Measurements from ENCODE around the gene TACC2.

The TACC2 gene

DNA sequence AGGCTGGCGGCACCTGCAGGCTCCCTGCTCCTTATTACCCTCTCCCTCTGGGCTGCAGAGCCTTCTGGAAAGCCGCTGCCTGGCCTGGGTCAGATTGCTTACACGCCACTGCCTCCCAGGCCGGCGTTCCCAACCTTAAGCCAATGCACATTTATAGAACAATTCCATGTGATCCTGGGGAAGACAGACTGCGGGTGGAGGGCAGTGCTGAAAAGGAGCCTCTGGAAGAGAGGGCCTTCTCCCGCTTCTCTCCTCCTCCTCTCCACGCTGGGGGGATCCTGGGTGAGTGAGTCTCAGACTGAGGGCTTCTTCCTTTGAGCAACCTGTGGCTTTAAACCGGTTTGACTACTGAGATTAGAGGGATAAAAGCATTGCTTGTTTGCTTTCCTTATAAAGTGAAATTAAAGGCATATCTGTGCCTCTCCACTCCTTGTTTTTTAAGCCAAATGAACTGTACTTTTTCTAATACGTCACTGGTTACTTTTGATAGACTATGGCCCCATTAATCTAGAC is 5.5 kb downstream of the TACC2 start:
- Histone ChIP-seq H3K27ac (no peak overlapping the region), H2AFZ (ENCODE audit: low read depth) (no peak overlapping the region), H3K4me3 (IDR thresholded peaks at IDR 0.05; ENCODE audit: insufficient read depth, low read depth, low read length) (no peak overlapping the region), H3K79me2 (ENCODE audit: insufficient read depth, low read depth) (no peaks in the 10 kb centered on the region), H3K27me3 (ENCODE audit: insufficient read depth, low read depth) (no peaks in the 10 kb centered on the region), H3K4me1 (ENCODE audit: low read depth, poor library complexity, severe bottlenecking) (no peaks in the 10 kb centered on the region), H4K20me1 (ENCODE audit: insufficient read depth) (no peaks in the 10 kb centered on the region), H3K36me3 (ENCODE audit: insufficient read depth) (no peaks in the 10 kb centered on the region), H3K4me2 (no peak overlapping the region), H3K9ac (no peak overlapping the region)
- TF ChIP-seq, protein P1, sequence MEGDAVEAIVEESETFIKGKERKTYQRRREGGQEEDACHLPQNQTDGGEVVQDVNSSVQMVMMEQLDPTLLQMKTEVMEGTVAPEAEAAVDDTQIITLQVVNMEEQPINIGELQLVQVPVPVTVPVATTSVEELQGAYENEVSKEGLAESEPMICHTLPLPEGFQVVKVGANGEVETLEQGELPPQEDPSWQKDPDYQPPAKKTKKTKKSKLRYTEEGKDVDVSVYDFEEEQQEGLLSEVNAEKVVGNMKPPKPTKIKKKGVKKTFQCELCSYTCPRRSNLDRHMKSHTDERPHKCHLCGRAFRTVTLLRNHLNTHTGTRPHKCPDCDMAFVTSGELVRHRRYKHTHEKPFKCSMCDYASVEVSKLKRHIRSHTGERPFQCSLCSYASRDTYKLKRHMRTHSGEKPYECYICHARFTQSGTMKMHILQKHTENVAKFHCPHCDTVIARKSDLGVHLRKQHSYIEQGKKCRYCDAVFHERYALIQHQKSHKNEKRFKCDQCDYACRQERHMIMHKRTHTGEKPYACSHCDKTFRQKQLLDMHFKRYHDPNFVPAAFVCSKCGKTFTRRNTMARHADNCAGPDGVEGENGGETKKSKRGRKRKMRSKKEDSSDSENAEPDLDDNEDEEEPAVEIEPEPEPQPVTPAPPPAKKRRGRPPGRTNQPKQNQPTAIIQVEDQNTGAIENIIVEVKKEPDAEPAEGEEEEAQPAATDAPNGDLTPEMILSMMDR (conservative IDR thresholded peaks at IDR 0.05; ENCODE audit: low read depth, low read length) = no peak

DNA sequence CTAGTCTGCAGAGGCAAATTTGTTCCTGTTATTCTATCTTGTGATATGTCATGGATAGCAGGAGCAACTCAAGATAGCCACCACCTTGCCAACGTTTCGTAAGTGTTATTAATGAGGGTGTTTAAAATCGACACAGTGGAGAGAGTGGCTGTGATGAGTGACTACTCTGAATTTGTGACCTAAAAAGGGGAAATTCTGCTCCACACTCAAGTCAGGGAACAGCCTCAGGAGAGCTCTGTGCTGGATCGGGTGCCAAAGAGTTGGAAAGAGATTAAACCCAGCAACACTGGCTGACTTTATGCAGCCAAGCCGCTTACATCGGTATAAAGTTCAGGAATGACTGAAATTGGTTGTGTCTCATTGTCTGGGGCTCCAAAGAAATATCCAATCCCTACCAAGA is 9.5 kb downstream of the TACC2 start:
- Histone ChIP-seq H3K4me1 (ENCODE audit: low read depth, poor library complexity, severe bottlenecking) (no peaks in the 10 kb centered on the region), H4K20me1 (ENCODE audit: insufficient read depth) (no peaks in the 10 kb centered on the region), H3K4me3 (IDR thresholded peaks at IDR 0.05; ENCODE audit: insufficient read depth, low read depth, low read length) (no peak overlapping the region), H3K4me2 (no peak overlapping the region), H3K27me3 (ENCODE audit: insufficient read depth, low read depth) (no peaks in the 10 kb centered on the region), H3K79me2 (ENCODE audit: insufficient read depth, low read depth) (no peaks in the 10 kb centered on the region), H3K27ac (no peak overlapping the region), H3K36me3 (ENCODE audit: insufficient read depth) (no peaks in the 10 kb centered on the region), H2AFZ (ENCODE audit: low read depth) (no peak overlapping the region), H3K9ac (no peak overlapping the region)
- TF ChIP-seq, protein P1 (conservative IDR thresholded peaks at IDR 0.05; ENCODE audit: low read depth, low read length) = no peak

DNA sequence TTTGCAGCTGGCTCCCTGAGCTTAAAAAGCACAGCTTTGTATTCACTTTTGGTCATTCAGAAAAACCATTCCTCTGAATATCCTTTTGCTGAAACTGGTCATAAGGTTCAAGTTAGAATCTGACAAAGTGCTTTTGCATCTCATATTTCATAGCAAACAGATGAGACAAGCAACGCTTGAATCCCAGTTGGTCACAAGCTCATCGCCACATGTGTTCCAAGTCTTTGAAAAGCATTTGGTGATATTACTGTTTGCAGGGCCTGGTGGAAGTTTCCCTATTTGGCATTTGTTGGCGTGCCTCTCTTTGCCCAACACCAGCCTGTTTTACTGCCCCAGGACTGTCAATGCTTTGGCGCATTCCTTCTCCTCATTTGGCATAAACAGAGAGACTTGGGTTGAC is 10.3 kb downstream of the TACC2 start:
- H3K9ac ChIP-seq = no peak overlapping the region
- H3K36me3 ChIP-seq (ENCODE audit: insufficient read depth) = no peaks in the 10 kb centered on the region
- H4K20me1 ChIP-seq (ENCODE audit: insufficient read depth) = no peaks in the 10 kb centered on the region
- no peaks in the 10 kb centered on the region for H3K4me1 ChIP-seq (ENCODE audit: low read depth, poor library complexity, severe bottlenecking)
- H3K4me2 ChIP-seq = no peak overlapping the region
- H3K79me2 ChIP-seq (ENCODE audit: insufficient read depth, low read depth) = no peaks in the 10 kb centered on the region
- no peak overlapping the region for H2AFZ ChIP-seq (ENCODE audit: low read depth)
- H3K27ac ChIP-seq = no peak overlapping the region
- H3K4me3 ChIP-seq (IDR thresholded peaks at IDR 0.05; ENCODE audit: insufficient read depth, low read depth, low read length) = no peak overlapping the region
- TF ChIP-seq, protein P1 (conservative IDR thresholded peaks at IDR 0.05; ENCODE audit: low read depth, low read length) = no peak
- H3K27me3 ChIP-seq (ENCODE audit: insufficient read depth, low read depth) = no peaks in the 10 kb centered on the region

DNA sequence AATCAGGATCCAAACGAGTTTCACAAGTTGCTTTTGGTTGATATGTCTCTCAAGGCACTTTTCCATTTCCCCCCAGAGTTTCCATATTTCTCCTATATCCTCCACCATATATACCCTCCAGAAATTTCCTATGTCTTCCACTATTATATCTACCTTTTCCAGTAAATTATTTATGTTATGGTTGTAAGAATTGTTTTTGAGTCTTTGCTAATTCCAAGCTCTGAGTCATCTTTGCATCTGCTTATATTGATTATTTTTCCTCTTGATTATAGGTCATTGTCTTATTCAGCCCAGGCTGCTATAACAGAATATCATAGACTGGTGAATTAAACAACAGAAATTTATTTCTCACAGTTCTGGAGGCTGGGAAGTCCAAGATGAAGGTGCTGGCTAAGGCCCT is 12.7 kb downstream of the TACC2 start:
- no peak overlapping the region for H3K4me2 ChIP-seq
- no peaks in the 10 kb centered on the region for H3K4me1 ChIP-seq (ENCODE audit: low read depth, poor library complexity, severe bottlenecking)
- no peaks in the 10 kb centered on the region for H4K20me1 ChIP-seq (ENCODE audit: insufficient read depth)
- no peak overlapping the region for H3K4me3 ChIP-seq (IDR thresholded peaks at IDR 0.05; ENCODE audit: insufficient read depth, low read depth, low read length)
- no peaks in the 10 kb centered on the region for H3K27me3 ChIP-seq (ENCODE audit: insufficient read depth, low read depth)
- TF ChIP-seq, protein P1 (conservative IDR thresholded peaks at IDR 0.05; ENCODE audit: low read depth, low read length) = no peak
- no peak overlapping the region for H3K9ac ChIP-seq
- no peaks in the 10 kb centered on the region for H3K79me2 ChIP-seq (ENCODE audit: insufficient read depth, low read depth)
- no peak overlapping the region for H3K27ac ChIP-seq
- H3K36me3 ChIP-seq (ENCODE audit: insufficient read depth) = no peaks in the 10 kb centered on the region
- H2AFZ ChIP-seq (ENCODE audit: low read depth) = no peak overlapping the region
